Motor neuron (in vitro differentiated cells): ENCODE results near the gene CHRD. TPM values are rescaled to one million over a fixed set of nuclear protein-coding genes. Genes with fewer than 3 reads are reported as not detected.

Experiments
- ATAC-seq, 8 experiments: fragments of 200-7000 bp; cut with Tn5 transposase; replicated peaks in 6 of 8; 2 replicates each; pipeline ENCODE4 v1.8.0; 2021; ENCODE audit warnings: mild to moderate bottlenecking in 8 of 8, moderate library complexity in 8 of 8
- H3K27ac ChIP-seq, 2 donors: fragments of 250-450 bp; sonication (Bioruptor Pico); 2 replicates each; pipeline ENCODE4 v1.9.0; 2021; ENCODE audit warnings: antibody characterized with exemption in 2 of 2, mild to moderate bottlenecking in 2 of 2, moderate library complexity in 1 of 2
- H3K4me1 ChIP-seq, 2 donors: fragments of 250-450 bp; sonication (Bioruptor Pico); replicated peaks in 1 of 2; 2 replicates each; pipeline ENCODE4 v1.6.1; 2021; ENCODE audit warnings: antibody characterized with exemption in 2 of 2, mild to moderate bottlenecking in 2 of 2, moderate library complexity in 1 of 2
- H3K4me3 ChIP-seq, 5 donors: fragments of 250-450 bp; sonication (Bioruptor Pico); 2 replicates each; pipeline ENCODE4 v1.9.0; 2021; ENCODE audit warnings: antibody characterized with exemption in 5 of 5, mild to moderate bottlenecking in 5 of 5, moderate library complexity in 4 of 5
- WGBS, 10 experiments: fragments of 450-650 bp; shearing (Covaris generic); methylation state at CpG; one replicate each; pipeline ENCODE4 v1.0.0; 2022; 5-methylcytosine and 5-hydroxymethylcytosine counted together
- in situ Hi-C, 9 experiments: fragments of 400-800 bp; cut with MboI; loops; one replicate each; pipeline ENCODE4 v1.15.0; 2021; ENCODE audit warnings: low sequenced_read_pairs in 9 of 9, low pct_unique_long_range_greater_than_20kb in 2 of 9; ENCODE audit not compliant: unreplicated experiment in 9 of 9
- total RNA-seq, 8 experiments: library from RNA; unstranded; fragments of 300-600 nt; gene quantifications; 2 replicates each; pipeline versions ENCODE4 v1.2.3 to v1.2.4, GENCODE V29; 2022

The CHRD gene
- total RNA-seq, 8 experiments from 2014 or later, result 1.1 to 17.5 (median 4.5) TPM

- in situ Hi-C loops, result loop anchor here in 1 of 9 experiments (25.0 kb wide), 1 partner anchor 156 kb away; no protein-coding TSS in a partner anchor
- Histone ChIP-seq H3K27ac (no peak overlapping the region), H3K4me1 (peaks cover 18 to 31% of the 10 kb centered on the region in 2 donors), H3K4me3 (peak overlapping the region in 2 of 5 donors; percentile 54 to 89)
- WGBS, 10 experiments, result 0 to 80% (median 51%) methylated on average over 1 to 17 of the region's 55 CpGs; no CpG with 5 or more reads in 4 of the 10 experiments
- ATAC-seq, result peak in 2 of 8 experiments; percentile 6 to 7
Measured at GRCh38 chr3:184381261-184382224, 1.7 kb downstream of the CHRD start.

GRCh38 chr3:184382326-184383032, 2.6 kb downstream of the CHRD start:
- H3K4me1 ChIP-seq, result peaks cover 16 to 26% of the 10 kb centered on the region in 2 donors
- ATAC-seq, result no peak
- no peak overlapping the region for H3K27ac ChIP-seq
- in situ Hi-C loops, result loop anchor here in 1 of 9 experiments (25.0 kb wide), 1 partner anchor 155 kb away; no protein-coding TSS in a partner anchor
- H3K4me3 ChIP-seq, result no peak overlapping the region
- WGBS, 10 experiments, result 67 to 100% (median 88%) methylated on average over 2 to 4 of the region's 16 CpGs; no CpG with 5 or more reads in 6 of the 10 experiments

GRCh38 chr3:184383033-184383740, 3.3 kb downstream of the CHRD start:
- ATAC-seq, result no peak
- H3K27ac ChIP-seq, result no peak overlapping the region
- peaks cover 9 to 19% of the 10 kb centered on the region in 2 donors for H3K4me1 ChIP-seq
- no peak overlapping the region for H3K4me3 ChIP-seq
- in situ Hi-C loops, result loop anchor here in 1 of 9 experiments (25.0 kb wide), 1 partner anchor 154 kb away; no protein-coding TSS in a partner anchor
- 65 to 100% (median 70%) methylated on average over 1 to 3 of the region's 15 CpGs; no CpG with 5 or more reads in 7 of the 10 experiments for WGBS, 10 experiments

- 51 to 100% (median 82%) methylated on average over 1 to 8 of the region's 9 CpGs; no CpG with 5 or more reads in 5 of the 10 experiments for WGBS, 10 experiments
- in situ Hi-C loops, result loop anchor here in 1 of 9 experiments (25.0 kb wide), 1 partner anchor 153 kb away; no protein-coding TSS in a partner anchor
- Histone ChIP-seq H3K4me1 (peaks cover 3 to 12% of the 10 kb centered on the region in 2 donors), H3K27ac (no peak overlapping the region), H3K4me3 (no peak overlapping the region)
- ATAC-seq, result no peak
Measured at GRCh38 chr3:184384342-184384741, 4.5 kb downstream of the CHRD start.

- Histone ChIP-seq H3K4me1 (peaks cover 0 to 14% of the 10 kb centered on the region in 2 donors), H3K4me3 (no peak overlapping the region), H3K27ac (no peak overlapping the region)
- 20 to 100% (median 95%) methylated on average over 1 to 5 of the region's 8 CpGs; no CpG with 5 or more reads in 3 of the 10 experiments for WGBS, 10 experiments
- no peak for ATAC-seq
- in situ Hi-C loops, result loop anchor here in 1 of 9 experiments (25.0 kb wide), 1 partner anchor 152 kb away; no protein-coding TSS in a partner anchor
Measured at GRCh38 chr3:184384856-184385422, 5.1 kb downstream of the CHRD start.

GRCh38 chr3:184386047-184386806, 6.4 kb downstream of the CHRD start:
- Histone ChIP-seq H3K27ac (no peak overlapping the region), H3K4me1 (peaks cover 0 to 7% of the 10 kb centered on the region in 2 donors), H3K4me3 (no peak overlapping the region)
- WGBS, 10 experiments, result 90 to 100% methylated on average over 1 to 2 of the region's 37 CpGs; no CpG with 5 or more reads in 8 of the 10 experiments
- no peak for ATAC-seq
- in situ Hi-C loops, result loop anchor here in 1 of 9 experiments (25.0 kb wide), 1 partner anchor 151 kb away; no protein-coding TSS in a partner anchor

GRCh38 chr3:184387174-184387714, 7.4 kb downstream of the CHRD start:
- H3K27ac ChIP-seq, result no peak overlapping the region
- 78 to 92% methylated on average over 2 to 10 of the region's 12 CpGs; no CpG with 5 or more reads in 8 of the 10 experiments for WGBS, 10 experiments
- H3K4me1 ChIP-seq, result peaks cover 0 to 7% of the 10 kb centered on the region in 2 donors
- no peak for ATAC-seq
- in situ Hi-C loops, result loop anchor here in 1 of 9 experiments (25.0 kb wide), 1 partner anchor 150 kb away; no protein-coding TSS in a partner anchor
- H3K4me3 ChIP-seq, result no peak overlapping the region

GRCh38 chr3:184388164-184388935, 8.5 kb downstream of the CHRD start:
- Histone ChIP-seq H3K4me3 (no peak overlapping the region), H3K4me1 (peaks cover 0 to 7% of the 10 kb centered on the region in 2 donors), H3K27ac (no peak overlapping the region)
- in situ Hi-C loops, result loop anchor here in 1 of 9 experiments (25.0 kb wide), 1 partner anchor 149 kb away; no protein-coding TSS in a partner anchor
- 53 to 67% (median 62%) methylated on average over 1 to 2 of the region's 8 CpGs; no CpG with 5 or more reads in 6 of the 10 experiments for WGBS, 10 experiments
- no peak for ATAC-seq

GRCh38 chr3:184388936-184389230, 9.0 kb downstream of the CHRD start:
- H3K27ac ChIP-seq, result no peak overlapping the region
- no peak overlapping the region for H3K4me3 ChIP-seq
- in situ Hi-C loops, result loop anchor here in 1 of 9 experiments (25.0 kb wide), 1 partner anchor 148 kb away; no protein-coding TSS in a partner anchor
- 33 to 72% (median 60%) methylated on average over 1 to 5 of the region's 8 CpGs; no CpG with 5 or more reads in 7 of the 10 experiments for WGBS, 10 experiments
- ATAC-seq, result no peak
- H3K4me1 ChIP-seq, result peaks cover 0 to 7% of the 10 kb centered on the region in 2 donors

- peaks cover 0 to 7% of the 10 kb centered on the region in 2 donors for H3K4me1 ChIP-seq
- WGBS, 10 experiments, result 20 to 60% (median 42%) methylated on average over 1 to 4 of the region's 5 CpGs; no CpG with 5 or more reads in 4 of the 10 experiments
- in situ Hi-C loops, result loop anchor here in 1 of 9 experiments (25.0 kb wide), 1 partner anchor 148 kb away; no protein-coding TSS in a partner anchor
- no peak overlapping the region for H3K4me3 ChIP-seq
- no peak for ATAC-seq
- H3K27ac ChIP-seq, result no peak overlapping the region
Measured at GRCh38 chr3:184389384-184389783, 9.5 kb downstream of the CHRD start.
